Upper lobe of right lung (tissue), 1 donor: ENCODE measurements around the gene NCAPG. TPM values are rescaled to one million over a fixed set of nuclear protein-coding genes. Genes with fewer than 3 reads are reported as not detected.
"Not testable (repeated sequence)": the region's sequence is repeated elsewhere in the genome, so short reads cannot be mapped to it uniquely, and the experiment has no call there.

Source experiments
- ATAC-seq: fragments of 200-7000 bp; cut with Tn5 transposase; one replicate; pipeline ENCODE4 v1.9.1; 2020; ENCODE audit warnings: mild to moderate bottlenecking, moderate library complexity
- DNase-seq: peaks from one replicate; pipeline ENCODE4 v3.0.0-alpha.2; 2020
- H3K27ac ChIP-seq: fragments of 200-600 bp; one replicate; pipeline ENCODE4 v1.8.0; 2022
- H3K27me3 ChIP-seq: fragments of 200-600 bp; one replicate; pipeline ENCODE4 v1.8.0; 2022; ENCODE audit warnings: mild to moderate bottlenecking
- H3K36me3 ChIP-seq: fragments of 200-600 bp; one replicate; pipeline ENCODE4 v1.8.0; 2022
- H3K4me1 ChIP-seq: fragments of 200-600 bp; one replicate; pipeline ENCODE4 v1.8.0; 2022
- H3K4me3 ChIP-seq: fragments of 200-600 bp; one replicate; pipeline ENCODE4 v1.8.0; 2022; ENCODE audit warnings: mild to moderate bottlenecking
- H3K9me3 ChIP-seq: fragments of 200-600 bp; one replicate; pipeline ENCODE4 v1.8.0; 2022
- CTCF ChIP-seq: fragments of 200-600 bp; IDR thresholded peaks from one replicate; pipeline ENCODE4 v1.8.0; 2022; ENCODE audit warnings: antibody characterized with exemption
- intact Hi-C: fragments of 100-400 bp; cut with DNase I; formaldehyde crosslinking; loops from one replicate; pipeline ENCODE4 v1.11.0; 2022
- total RNA-seq: library from RNA; stranded (reverse); fragmentation: NEBNext Ultra II Directional; extraction: Animal tissue kit (Norgen Biotek cat#: 25700); gene quantifications from one replicate; pipeline ENCODE4 v1.2.1, GENCODE V29; 2021
- donor health status: DM: no; HTN: yes; CAD: no; lungs with severe emphysema.

The NCAPG gene
- total RNA-seq, 1 donor from 2014 or later, result 0.84 TPM

DNA sequence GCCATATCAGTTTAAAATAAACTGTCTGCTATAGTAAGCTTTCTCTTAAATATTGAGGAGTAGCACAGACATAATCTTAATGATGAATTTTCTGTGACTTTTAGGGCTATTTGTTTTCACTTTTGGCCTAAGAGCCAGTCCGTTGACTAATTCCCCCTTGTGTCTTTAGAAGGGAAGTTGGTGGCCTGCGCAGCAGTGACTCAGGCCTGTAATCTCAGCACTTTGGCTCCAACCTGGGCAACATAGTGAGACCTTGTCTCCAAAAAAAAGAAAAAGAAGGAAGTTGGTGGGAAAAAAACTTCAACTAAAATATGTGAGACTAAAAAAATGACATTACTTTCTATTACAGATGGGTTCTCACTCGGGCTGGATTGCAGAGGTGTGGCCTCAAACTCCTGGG is 3.4 kb downstream of the NCAPG start:
- Histone ChIP-seq H3K4me1 (peaks cover 9% of the 10 kb centered on the region), H3K36me3 (no peaks in the 10 kb centered on the region), H3K27me3 (no peaks in the 10 kb centered on the region), H3K27ac (no peak overlapping the region), H3K4me3 (no peak overlapping the region), H3K9me3 (no peaks in the 10 kb centered on the region)
- DNase-seq, result no peak
- no peak for ATAC-seq
- TF ChIP-seq CTCF, result no peak
- intact Hi-C loops, result loop anchor here (10.0 kb wide), 1 partner anchor 781 kb away; no protein-coding TSS in a partner anchor

DNA sequence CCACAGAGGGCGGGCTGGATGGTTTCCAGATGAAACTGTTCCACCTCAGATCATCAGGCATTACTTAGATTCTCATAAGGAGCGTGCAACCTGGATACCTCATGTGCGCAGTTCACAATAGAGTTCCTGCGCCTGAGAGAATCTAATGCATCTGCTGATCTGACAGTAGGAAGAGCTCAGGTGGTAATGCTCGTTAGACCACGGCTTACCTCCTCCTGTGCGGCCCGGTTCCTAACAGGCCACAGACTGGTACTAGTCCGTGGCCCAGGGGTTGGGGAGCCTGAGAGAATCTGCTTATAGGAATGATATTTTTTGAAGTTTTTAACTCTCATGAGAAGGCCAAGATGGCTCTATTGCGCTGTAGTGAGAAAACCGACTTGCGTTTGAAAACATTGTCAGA is 5.4 kb downstream of the NCAPG start:
- Histone ChIP-seq H3K27me3 (no peaks in the 10 kb centered on the region), H3K9me3 (no peaks in the 10 kb centered on the region), H3K4me3 (no peak overlapping the region), H3K36me3 (no peaks in the 10 kb centered on the region), H3K4me1 (peaks cover 2% of the 10 kb centered on the region), H3K27ac (no peak overlapping the region)
- TF ChIP-seq CTCF, result no peak
- intact Hi-C loops, result loop anchor here (10.0 kb wide), 1 partner anchor 779 kb away; no protein-coding TSS in a partner anchor
- ATAC-seq (no peak), DNase-seq (no peak)

GRCh38 chr4:17817027-17817426 is 6.2 kb downstream of the NCAPG start:
- no peaks in the 10 kb centered on the region for H3K9me3 ChIP-seq
- no peaks in the 10 kb centered on the region for H3K27me3 ChIP-seq
- DNase-seq (no peak), ATAC-seq (peak; percentile 72)
- H3K27ac ChIP-seq, result no peak overlapping the region
- no peak overlapping the region for H3K4me3 ChIP-seq
- H3K36me3 ChIP-seq, result no peaks in the 10 kb centered on the region
- intact Hi-C loops, result loop anchor here (10.0 kb wide), 1 partner anchor 778 kb away; no protein-coding TSS in a partner anchor
- peak; percentile 59 for TF ChIP-seq CTCF
- no peaks in the 10 kb centered on the region for H3K4me1 ChIP-seq

- ATAC-seq (no peak), DNase-seq (no peak)
- Histone ChIP-seq H3K9me3 (no peaks in the 10 kb centered on the region), H3K27me3 (no peaks in the 10 kb centered on the region), H3K36me3 (no peaks in the 10 kb centered on the region), H3K4me1 (no peaks in the 10 kb centered on the region), H3K4me3 (no peak overlapping the region), H3K27ac (no peak overlapping the region)
- no peak for TF ChIP-seq CTCF
- intact Hi-C loops, result no loop called here
Measured at GRCh38 chr4:17823871-17824669, 13.3 kb downstream of the NCAPG start.

DNA sequence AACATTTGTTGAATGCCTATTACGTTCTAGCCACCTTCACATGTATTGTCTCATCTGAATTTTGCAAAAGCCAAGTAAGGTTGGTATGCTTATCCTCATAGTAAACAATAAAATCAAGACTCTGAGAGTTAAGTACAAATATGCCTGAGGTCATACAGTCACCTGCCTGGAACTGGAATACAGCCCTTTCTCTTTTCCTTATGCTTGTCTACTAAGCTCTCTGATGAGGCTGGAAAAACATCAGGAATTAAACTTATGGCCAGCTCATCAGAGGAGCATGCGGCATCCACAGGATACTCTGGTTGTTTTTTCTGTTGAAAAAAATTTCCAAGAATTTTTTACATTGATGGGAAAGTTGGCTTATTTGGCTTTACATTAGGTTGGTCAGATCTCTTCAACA is 35.5 kb downstream of the NCAPG start:
- TF ChIP-seq CTCF, result no peak
- ATAC-seq (no peak), DNase-seq (no peak)
- Histone ChIP-seq H3K36me3 (no peaks in the 10 kb centered on the region), H3K9me3 (no peaks in the 10 kb centered on the region), H3K4me1 (no peaks in the 10 kb centered on the region), H3K4me3 (no peak overlapping the region), H3K27ac (no peak overlapping the region), H3K27me3 (no peaks in the 10 kb centered on the region)
- intact Hi-C loops, result no loop called here

GRCh38 chr4:17850295-17850694 is 39.5 kb downstream of the NCAPG start:
- H3K9me3 ChIP-seq, intact Hi-C loops, H3K36me3 ChIP-seq, ATAC-seq, H3K27me3 ChIP-seq, H3K27ac ChIP-seq, DNase-seq, H3K4me1 ChIP-seq, H3K4me3 ChIP-seq: not testable (repeated sequence)
